Central memory CD4-positive, alpha-beta T cell (primary cell): ENCODE results near the gene PHKG2.

Source experiments
- DNase-seq: peaks from one replicate; pipeline ENCODE4 v3.0.0; 2022

PHKG2 gene

DNA sequence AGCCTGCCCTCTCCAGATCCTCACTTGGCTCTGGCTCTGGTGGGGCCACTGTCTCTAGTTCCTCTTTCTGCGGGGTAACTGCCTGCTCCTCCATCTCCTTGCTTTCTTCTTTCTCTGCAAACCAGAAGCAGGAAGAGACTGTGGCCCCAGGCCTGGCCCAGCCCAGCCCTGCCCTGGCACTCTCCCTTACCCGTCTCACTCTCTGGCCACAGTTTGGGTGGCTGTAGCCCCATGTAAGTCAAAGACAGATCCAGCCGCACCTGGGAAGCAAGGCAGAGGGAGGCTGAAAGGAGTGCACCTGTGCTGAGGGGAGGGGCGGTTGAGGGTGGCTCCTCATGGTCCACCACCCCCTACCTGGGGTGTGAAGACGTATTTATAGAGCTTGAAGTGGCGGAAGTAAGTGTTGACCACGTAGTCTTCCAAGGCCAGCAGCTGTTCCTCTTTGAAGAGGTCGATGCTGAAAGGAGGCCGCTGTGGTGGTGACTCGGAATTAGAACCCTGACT, 10.8 kb downstream of the PHKG2 start:
- no peak for DNase-seq

DNA sequence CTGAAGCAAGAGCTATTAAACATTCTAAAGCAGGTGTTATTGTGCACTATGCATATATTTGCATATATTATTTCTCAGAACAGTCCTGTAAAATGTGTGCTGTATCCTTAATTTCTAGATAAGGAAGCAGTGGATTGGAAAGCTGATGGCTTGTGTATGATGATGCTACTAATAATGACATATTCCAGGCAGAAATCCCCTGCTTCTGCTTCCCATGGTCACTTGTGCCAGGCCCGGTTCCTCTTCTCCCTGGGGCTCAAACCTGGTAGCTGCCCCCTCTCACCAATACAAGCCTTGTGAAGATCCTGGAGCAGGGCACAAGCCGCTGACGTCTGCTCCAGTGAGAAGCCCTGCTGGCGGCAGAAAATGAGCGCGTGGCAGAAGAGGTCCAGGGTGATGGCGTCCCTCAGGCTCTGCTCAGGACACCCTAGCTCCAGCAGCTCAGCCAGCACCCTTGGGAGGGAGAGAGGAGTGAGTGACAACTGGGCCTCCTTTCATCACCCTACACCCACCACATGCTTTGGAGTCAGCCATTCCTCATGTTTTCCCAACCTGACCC, 11.9 kb downstream of the PHKG2 start:
- DNase-seq, result no peak

- DNase-seq, result no peak
Measured at GRCh38 chr16:30760577-30761426, 12.6 kb downstream of the PHKG2 start.

DNA sequence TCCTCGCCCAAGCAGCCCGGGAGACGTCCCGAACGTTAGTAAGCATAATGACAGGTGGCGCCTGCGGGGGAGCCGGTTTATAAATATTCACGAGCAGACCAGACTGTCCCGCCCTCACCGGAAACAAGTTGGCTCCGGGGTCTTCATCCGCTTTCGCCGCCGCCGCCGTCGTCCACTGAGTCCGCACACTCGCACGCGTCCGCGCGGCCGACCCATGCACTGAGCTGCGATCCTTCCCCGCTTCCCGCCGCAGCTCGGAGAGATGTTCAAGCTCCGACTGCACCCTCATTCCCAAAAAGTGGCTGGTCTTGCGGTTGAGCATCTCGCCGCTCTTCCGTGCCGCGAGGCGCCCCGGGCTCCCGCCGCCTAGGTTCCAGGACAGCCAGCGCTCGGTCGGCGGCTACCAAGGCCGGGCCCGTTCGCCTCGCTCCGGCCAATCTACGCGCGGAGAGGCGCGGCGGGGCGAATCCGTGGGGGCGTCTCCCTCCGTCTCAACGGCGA, 13.3 kb downstream of the PHKG2 start:
- no peak for DNase-seq

- DNase-seq, result peak; percentile 92
Measured at GRCh38 chr16:30761928-30762902, 14.0 kb downstream of the PHKG2 start, which contains the start of the genes CFAP119 and RNF40. TSS of gene CFAP119 (minus strand) at chr16:30762062. CDS start at chr16:30761748, 314 bp downstream. TSS of gene RNF40 (plus strand) at chr16:30762322. CDS start at chr16:30762546, 224 bp downstream.

DNA sequence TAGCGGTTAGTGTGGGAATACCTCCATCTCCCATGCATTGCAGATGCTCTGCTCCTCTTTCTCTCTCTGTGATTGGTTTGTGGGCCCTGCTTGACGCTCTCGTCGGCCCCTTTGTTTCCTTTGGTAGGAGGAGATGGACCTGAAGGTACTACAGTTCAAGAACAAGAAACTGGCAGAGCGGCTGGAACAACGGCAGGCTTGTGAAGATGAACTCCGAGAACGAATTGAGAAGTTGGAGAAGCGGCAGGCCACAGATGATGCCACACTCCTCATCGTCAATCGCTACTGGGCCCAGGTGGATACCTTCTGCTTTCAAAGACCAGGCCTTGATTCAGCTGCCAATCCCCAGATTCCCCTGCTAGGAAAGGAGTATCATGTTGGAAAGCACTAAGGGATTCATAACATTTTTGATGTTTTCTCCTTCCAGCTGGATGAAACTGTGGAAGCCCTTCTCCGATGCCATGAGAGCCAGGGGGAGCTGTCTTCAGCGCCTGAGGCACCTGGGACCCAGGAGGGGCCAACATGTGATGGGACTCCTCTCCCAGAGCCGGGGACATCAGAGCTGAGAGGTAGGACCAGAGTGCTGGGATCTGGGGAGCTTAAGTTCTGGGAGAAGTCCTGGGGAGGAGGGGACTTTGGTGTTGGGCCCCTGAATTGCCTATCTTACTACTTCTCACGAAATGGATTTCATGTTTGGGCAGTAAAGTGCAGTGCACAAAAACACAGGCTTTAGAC, 14.9 kb downstream of the PHKG2 start:
- DNase-seq, result no peak

GRCh38 chr16:30764086-30764485, 15.9 kb downstream of the PHKG2 start:
- DNase-seq, result no peak

DNA sequence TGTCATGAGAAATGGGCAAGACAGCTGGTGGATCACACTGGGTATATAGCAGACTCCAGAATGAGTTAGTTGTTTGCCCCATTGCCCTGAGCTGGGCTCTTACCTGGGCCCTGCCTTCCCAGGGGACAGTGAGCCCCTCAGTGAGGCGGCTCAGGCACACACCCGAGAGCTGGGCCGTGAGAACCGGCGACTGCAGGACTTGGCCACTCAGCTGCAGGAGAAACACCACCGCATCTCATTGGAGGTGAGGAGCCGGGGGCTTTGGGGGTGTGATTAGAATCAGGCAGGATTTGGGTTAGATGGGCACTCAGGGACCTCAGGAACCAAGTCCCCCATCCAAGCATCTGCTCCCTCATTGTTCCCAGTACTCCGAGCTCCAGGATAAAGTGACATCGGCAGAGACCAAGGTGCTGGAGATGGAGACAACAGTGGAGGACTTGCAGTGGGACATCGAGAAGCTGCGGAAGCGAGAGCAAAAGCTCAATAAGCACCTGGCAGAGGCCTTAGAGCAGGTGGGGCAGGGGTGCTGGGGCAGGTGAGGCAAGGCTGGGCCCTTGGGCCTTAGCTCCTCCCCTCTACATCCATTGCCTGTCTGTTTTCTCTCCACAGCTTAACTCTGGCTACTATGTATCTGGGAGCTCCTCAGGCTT, 16.7 kb downstream of the PHKG2 start:
- DNase-seq, result no peak

GRCh38 chr16:30766206-30766932, 18.1 kb downstream of the PHKG2 start:
- DNase-seq, result no peak

DNA sequence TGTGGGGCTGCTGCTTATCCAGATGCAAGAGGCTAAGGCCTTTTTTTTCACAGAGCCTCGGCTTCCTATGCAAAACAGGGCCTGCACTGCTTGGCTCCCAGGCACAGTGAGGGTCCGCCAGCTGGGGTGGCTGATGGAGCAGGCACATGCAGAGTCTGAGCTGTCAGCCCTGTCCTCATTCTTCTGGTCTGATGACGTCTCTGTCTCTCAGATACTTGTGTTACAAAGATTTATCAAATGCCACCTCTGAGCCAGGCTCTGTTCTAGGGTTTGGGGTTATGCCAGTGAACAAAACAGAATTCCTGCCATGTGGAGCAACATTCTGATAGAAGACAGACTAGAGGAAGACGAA, 18.7 kb downstream of the PHKG2 start:
- no peak for DNase-seq

DNA sequence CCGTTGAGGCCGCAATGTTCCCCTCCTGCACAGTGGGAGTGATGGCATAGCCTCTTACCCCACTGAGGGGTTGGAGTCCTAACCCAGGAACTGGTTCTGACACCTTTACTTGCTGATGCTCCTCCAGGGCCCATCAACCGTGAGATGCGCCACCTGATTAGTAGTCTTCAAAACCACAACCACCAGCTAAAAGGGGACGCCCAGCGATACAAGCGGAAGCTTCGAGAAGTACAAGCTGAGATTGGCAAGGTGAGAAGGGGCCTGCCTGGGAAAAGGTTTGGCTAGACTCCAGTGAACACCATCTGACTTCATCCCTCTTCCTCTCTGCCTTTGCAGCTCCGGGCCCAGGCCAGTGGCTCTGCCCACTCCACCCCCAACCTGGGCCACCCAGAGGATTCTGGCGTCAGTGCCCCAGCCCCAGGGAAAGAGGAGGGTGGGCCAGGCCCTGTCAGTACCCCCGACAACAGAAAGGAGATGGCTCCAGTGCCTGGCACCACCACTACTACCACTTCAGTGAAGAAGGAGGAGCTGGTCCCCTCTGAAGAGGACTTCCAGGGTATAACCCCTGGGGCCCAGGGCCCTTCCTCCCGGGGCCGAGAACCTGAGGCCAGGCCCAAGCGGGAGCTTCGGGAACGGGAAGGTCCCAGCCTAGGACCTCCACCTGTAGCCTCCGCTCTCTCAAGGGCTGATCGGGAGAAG, 19.7 kb downstream of the PHKG2 start:
- DNase-seq, result no peak

- no peak for DNase-seq
Measured at GRCh38 chr16:30768583-30769181, 20.5 kb downstream of the PHKG2 start.

GRCh38 chr16:30769379-30770089, 21.3 kb downstream of the PHKG2 start:
- DNase-seq, result no peak

- DNase-seq, result no peak
Measured at GRCh38 chr16:30771726-30772125, 23.5 kb downstream of the PHKG2 start.

DNA sequence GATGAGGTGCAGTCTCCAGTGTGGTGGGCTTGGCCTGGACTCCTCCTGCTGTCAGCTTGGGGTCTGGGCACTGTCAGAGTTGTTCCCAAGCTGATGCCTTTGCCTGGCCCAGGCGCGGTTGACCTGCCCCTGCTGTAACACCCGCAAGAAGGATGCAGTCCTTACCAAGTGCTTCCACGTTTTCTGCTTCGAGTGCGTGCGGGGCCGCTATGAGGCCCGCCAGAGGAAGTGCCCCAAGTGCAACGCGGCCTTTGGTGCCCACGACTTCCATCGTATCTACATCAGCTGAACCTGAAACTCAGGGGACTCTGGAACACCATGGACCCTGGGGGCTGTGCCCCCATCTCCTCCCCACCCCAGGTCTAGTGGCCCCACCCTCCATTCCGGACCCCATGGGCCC, 25.6 kb downstream of the PHKG2 start:
- DNase-seq, result no peak

- no peak for DNase-seq
Measured at GRCh38 chr16:30774367-30775130, 26.3 kb downstream of the PHKG2 start.

DNA sequence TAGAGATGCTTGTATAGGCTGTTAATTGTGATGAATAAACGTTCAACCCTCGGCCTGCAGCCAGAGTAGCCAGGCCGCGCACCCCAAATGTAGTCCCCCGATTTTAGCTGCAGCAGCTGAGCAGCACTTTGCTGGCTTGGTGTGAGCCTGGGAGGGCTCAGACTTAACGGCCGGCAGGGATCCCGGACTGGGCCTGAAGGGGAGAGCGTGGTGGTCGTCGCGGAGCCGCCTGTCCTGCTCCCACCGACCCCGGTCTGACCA, 26.8 kb downstream of the PHKG2 start:
- no peak for DNase-seq

DNA sequence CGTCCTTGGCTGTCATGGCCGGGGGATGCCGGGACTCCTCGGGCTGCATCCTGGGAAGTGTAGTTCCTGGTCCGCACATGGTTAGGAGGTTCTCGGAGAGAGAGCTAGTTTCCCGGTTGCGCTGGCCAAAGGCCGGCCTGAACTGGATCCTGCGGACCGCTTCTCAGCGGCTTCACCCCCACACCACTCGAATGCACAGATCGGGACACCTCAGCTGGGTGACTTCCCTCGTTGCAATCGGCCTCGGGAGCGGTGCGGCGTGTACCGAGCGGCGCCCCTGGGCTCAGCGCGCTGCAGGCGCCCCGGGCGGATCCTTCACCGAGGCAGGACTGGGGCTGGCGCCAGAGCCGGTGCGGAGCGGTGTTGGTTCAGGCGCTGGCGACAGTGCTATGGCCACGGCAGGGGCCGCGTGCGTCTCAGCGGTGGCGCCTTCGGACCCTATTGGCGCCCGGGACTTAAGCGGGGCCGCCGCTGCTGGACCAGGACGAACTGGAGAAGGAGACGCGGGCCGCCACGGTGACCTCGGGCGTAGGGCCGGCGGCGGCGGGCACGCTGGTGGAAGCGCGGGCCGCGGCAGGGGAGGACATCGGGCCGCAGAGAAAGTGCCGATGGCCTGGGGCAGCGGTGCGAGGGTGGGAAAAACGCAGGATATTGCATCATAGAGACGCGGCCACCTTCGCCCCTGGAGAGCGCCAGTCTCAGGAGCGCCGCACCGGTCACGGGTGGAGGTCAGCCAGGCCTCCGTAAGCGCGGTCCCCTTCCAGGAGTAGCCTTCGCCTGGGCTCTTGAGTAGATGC, 27.4 kb downstream of the PHKG2 start:
- peak; percentile 47 for DNase-seq
